Measurements from ENCODE around the gene MBTPS2. TPM values are rescaled to one million over a fixed set of nuclear protein-coding genes. Genes with fewer than 3 reads are reported as not detected.

MBTPS2 gene
- total RNA-seq, 1 donor from 2014 or later: 15.0 TPM

DNA sequence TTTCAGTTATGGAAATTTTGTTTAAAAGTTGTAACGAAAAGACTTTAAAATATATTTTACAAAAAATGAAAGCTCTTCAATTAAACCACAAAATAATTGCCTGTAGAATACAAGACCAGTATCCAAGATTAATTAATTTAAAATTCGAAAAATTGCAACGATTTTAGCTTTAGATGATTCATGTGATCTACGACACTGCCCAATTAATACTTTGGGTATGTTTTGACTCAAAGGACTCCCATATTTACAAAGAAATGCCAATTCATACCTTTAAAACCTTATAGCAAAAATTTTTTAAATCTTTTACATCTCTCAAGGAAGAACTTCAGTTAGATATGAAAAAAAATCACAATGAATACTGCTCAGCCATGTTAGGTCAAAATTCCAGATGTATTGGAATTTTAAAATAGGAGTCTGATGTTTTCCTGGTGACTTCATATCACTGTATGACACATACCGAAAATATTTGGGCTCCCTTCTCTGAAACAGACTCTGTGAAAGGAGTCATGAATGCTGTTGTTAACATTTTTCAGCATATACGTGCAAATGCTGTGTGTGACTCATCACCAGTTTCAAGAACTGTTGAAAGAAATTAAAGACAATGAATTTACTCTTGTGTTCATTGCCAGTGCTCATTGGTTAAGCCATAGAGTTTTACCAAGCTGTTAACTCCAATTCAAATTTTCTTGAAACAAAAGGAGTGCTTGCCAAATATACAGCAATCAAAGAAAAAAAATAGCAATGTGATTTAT is 87.3 kb downstream of the MBTPS2 start:
- Mint-ChIP-seq H3K4me3 (peak overlapping the region; percentile 7), H3K36me3 (ENCODE audit: low read depth) (no peaks in the 10 kb centered on the region), H3K4me1 (peaks cover 45% of the 10 kb centered on the region), H3K9me3 (peaks cover 2% of the 10 kb centered on the region), H3K27ac (ENCODE audit: unreplicated experiment) (peak overlapping the region; percentile 85), H3K27me3 (ENCODE audit: low read depth) (no peaks in the 10 kb centered on the region)
- DNase-seq (ENCODE audit: low read depth, low spot score): no peak
- TF ChIP-seq CTCF (conservative IDR thresholded peaks at IDR 0.05): no peak

DNA sequence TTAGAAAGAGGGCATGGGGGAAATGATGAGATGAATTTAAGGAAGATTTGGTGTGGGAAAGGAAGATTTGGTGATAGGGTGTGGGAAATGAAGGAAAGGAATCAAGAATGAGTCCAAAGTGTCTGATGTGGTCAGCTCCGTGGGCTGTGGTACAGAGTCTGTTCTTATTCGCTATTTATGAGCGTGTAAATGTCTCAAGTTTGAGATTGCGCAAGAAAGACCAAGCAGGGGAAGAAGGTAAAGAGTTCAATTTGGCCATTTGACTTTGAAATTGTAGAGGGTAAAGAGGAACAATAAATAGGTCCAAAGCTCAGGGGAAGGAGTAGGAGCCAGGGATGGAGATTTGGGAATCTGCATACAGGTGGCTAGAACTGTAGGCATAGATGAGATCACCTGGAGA is 89.8 kb downstream of the MBTPS2 start:
- Mint-ChIP-seq H3K9me3 (peaks cover 2% of the 10 kb centered on the region), H3K4me1 (peaks cover 56% of the 10 kb centered on the region), H3K4me3 (no peak overlapping the region), H3K36me3 (ENCODE audit: low read depth) (no peaks in the 10 kb centered on the region), H3K27ac (ENCODE audit: unreplicated experiment) (no peak overlapping the region), H3K27me3 (ENCODE audit: low read depth) (no peaks in the 10 kb centered on the region)
- no peak for DNase-seq (ENCODE audit: low read depth, low spot score)
- TF ChIP-seq CTCF (conservative IDR thresholded peaks at IDR 0.05): no peak

DNA sequence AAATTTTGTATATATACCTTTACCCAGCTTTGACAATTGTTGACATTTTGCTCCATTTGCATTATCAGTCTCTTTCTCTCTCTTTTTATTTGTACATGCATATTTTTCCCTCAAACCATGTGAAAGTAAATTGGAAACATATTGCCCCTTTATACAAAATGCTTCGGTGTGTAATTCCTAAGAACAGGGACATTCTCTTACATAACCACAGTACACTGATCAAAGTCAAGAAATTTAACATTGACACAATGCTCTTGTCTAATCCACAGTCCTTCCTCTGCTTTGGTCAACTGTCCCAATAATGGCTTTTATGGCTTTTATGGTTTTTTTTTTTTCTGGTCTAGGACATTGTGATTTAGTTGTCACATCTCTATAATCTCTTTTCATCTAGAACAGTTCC is 91.6 kb downstream of the MBTPS2 start:
- H3K9me3 Mint-ChIP-seq: peaks cover 2% of the 10 kb centered on the region

GRCh38 chrX:21932292-21933002 is 93.0 kb downstream of the MBTPS2 start:
- DNase-seq (ENCODE audit: low read depth, low spot score): no peak
- H3K27ac Mint-ChIP-seq (ENCODE audit: unreplicated experiment): peak overlapping the region; percentile 79

More for the DNA sequence above, 91.6 kb downstream of the MBTPS2 start:
- no peak for DNase-seq (ENCODE audit: low read depth, low spot score)
- H3K36me3 Mint-ChIP-seq (ENCODE audit: low read depth): no peaks in the 10 kb centered on the region
- H3K27me3 Mint-ChIP-seq (ENCODE audit: low read depth): no peaks in the 10 kb centered on the region
- no peak overlapping the region for H3K4me3 Mint-ChIP-seq
- H3K4me1 Mint-ChIP-seq: peaks cover 54% of the 10 kb centered on the region
- no peak for TF ChIP-seq CTCF (conservative IDR thresholded peaks at IDR 0.05)
- H3K27ac Mint-ChIP-seq (ENCODE audit: unreplicated experiment): no peak overlapping the region

DNA sequence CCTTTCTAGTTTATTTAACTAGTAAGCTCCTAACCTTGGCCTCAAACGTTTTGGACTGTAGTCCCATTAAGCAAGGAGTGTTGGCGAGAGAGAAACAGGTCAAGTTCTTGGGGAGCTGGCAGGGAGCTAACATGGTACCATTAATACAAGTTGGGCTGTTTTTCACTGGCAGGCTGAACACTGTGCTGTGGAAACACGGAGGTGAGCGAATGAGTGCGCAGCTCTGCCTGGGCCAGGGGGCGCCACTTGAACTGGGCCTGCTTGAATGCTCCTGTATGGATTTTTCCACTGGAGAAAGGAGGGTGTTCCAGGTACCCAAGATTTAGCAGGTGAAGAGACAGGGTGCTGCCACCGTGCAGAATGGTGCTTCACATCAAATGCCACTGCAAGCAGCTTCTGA is 93.7 kb downstream of the MBTPS2 start:
- H3K27ac Mint-ChIP-seq (ENCODE audit: unreplicated experiment): no peak overlapping the region
- no peak overlapping the region for H3K4me3 Mint-ChIP-seq
- no peak for DNase-seq (ENCODE audit: low read depth, low spot score)

More at GRCh38 chrX:21932292-21933002, 93.0 kb downstream of the MBTPS2 start:
- Mint-ChIP-seq H3K36me3 (ENCODE audit: low read depth) (no peaks in the 10 kb centered on the region), H3K4me3 (no peak overlapping the region), H3K4me1 (peaks cover 45% of the 10 kb centered on the region), H3K9me3 (peaks cover 2% of the 10 kb centered on the region), H3K27me3 (ENCODE audit: low read depth) (no peaks in the 10 kb centered on the region)
- no peak for TF ChIP-seq CTCF (conservative IDR thresholded peaks at IDR 0.05)

More for the DNA sequence above, 93.7 kb downstream of the MBTPS2 start:
- Mint-ChIP-seq H3K36me3 (ENCODE audit: low read depth) (no peaks in the 10 kb centered on the region), H3K27me3 (ENCODE audit: low read depth) (no peaks in the 10 kb centered on the region), H3K9me3 (peaks cover 2% of the 10 kb centered on the region), H3K4me1 (peaks cover 43% of the 10 kb centered on the region)
- no peak for TF ChIP-seq CTCF (conservative IDR thresholded peaks at IDR 0.05)
